Measurements from ENCODE around the gene NUDC.
"Not testable (repeated sequence)": the region's sequence is repeated elsewhere in the genome, so short reads cannot be mapped to it uniquely, and the experiment has no call there.

Gene NUDC

DNA sequence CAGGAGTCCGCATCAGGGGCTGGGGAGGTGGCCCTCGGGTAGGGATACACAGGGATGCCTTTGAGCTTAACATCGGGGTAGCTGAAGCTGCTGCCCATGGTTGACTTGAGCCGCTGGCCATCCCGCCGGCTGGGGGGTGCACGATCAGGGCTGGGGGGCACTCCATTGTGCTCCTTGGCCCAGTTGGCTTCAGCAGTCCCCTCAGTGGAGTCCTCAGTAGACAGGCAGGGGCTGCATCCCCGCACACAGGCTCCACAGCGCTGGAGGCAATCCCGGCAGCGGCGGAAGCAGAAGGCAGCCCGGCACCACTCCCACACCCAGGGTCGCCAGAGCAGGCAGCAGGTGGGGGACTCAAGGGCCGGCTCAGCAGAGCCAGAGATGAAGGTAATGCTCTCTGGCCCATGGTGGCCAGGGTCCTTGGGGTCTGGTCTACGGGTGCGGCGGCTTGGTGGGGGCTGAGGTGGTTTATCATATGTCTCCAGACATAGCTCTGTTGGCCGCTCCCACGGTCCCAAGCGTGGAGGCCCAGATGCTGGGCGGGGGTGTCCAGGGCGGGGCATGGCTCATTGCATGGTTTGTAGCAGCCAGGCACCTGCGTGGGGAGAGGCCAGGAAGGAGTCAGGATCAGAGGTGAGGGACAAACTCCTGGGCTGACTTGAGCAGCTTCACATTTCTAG, 30.4 kb downstream of the NUDC start:
- no peak for DNase-seq

DNA sequence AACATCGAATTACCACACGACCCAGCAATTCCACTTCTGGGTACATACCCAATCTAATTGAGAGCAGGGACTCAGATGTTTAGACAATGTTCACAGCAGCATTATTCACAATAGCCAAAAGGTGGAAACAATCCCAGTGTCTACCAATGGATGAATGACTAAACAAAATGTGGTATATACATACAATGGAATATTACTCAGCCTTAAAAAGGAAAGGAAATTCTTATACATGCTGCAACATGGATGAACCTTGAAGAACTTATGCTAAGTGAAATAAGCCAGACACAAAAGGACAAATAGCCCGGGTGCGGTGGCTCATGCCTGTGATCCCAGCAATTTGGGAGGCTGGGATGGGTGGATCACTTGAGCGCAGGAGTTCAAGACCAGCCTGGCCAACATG, 31.8 kb downstream of the NUDC start:
- no peak for DNase-seq

DNA sequence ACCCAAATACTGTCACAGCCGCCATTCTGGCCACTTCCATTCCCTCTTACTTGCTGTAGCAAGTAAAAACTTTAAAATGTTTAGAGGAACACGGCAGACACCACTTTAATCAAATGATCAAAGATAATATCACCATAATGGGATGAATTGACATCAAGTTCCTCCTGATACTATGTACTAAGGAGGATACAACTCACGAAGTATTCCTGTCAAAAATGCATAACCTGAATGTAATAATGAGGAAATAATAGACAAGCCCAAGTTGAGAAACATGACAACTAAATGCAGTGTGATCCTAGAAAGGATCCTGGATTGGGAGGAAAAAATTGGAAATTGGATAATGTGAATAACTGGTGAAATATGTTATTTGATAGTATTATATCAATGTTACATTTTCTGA, 34.8 kb downstream of the NUDC start:
- no peak for DNase-seq

- no peak for DNase-seq
Observed at GRCh38 chr1:26957306-26957705, 35.8 kb downstream of the NUDC start.

GRCh38 chr1:26959270-26959669, 37.7 kb downstream of the NUDC start:
- no peak for DNase-seq

- DNase-seq, result peak; percentile 66 to 95
Observed at GRCh38 chr1:26959722-26960624, 38.4 kb downstream of the NUDC start, which contains the start of gene KDF1. TSS of gene KDF1 (minus strand) at chr1:26960468. CDS start at chr1:26952380, 8,088 bp downstream.

DNA sequence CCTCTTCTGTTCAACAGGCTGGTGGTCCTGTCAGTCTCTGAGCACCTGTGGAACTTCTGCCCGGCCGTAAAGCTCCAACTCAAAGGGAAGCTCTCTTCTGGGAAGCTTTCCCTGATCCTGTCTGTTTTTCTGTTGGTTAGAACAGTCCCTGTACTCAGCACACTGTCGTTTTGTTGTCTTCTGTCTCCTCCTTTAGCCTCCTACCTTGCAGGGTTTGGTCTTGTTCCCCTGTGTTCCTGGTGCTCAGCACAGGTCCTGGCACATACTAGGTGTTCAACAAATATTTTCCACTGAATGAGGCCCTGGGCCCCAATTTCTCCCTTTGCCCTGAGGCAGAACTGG, 39.1 kb downstream of the NUDC start:
- no peak for DNase-seq

GRCh38 chr1:26961826-26962225, 40.3 kb downstream of the NUDC start:
- no peak for DNase-seq

GRCh38 chr1:26965213-26965612, 43.7 kb downstream of the NUDC start:
- DNase-seq, result no peak

GRCh38 chr1:26965628-26966027, 44.1 kb downstream of the NUDC start:
- DNase-seq, result no peak

GRCh38 chr1:26970810-26971209, 49.3 kb downstream of the NUDC start:
- no peak for DNase-seq

GRCh38 chr1:26971590-26971989, 50.0 kb downstream of the NUDC start:
- no peak for DNase-seq

- DNase-seq, result no peak
Observed at GRCh38 chr1:26972390-26972789, 50.8 kb downstream of the NUDC start.

DNA sequence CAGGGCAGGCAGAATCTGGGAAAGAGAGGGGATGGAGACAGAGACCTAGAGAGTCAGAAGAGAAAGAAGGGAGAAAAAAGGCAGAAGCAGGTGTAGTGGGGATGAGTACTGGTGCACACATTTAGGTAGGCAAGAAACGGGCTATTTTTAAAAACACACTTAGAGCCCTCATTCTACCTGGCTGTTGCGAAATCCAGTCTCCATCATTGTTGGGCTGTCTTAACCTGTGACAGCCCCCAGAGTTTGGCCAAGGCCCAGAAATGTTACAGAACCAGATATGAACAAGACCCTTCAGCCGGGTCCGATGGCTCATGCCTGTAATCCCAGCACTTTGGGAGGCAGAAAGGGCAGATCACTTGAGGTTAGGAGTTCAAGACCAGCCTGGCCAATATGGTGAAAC, 51.3 kb downstream of the NUDC start:
- no peak for DNase-seq

DNA sequence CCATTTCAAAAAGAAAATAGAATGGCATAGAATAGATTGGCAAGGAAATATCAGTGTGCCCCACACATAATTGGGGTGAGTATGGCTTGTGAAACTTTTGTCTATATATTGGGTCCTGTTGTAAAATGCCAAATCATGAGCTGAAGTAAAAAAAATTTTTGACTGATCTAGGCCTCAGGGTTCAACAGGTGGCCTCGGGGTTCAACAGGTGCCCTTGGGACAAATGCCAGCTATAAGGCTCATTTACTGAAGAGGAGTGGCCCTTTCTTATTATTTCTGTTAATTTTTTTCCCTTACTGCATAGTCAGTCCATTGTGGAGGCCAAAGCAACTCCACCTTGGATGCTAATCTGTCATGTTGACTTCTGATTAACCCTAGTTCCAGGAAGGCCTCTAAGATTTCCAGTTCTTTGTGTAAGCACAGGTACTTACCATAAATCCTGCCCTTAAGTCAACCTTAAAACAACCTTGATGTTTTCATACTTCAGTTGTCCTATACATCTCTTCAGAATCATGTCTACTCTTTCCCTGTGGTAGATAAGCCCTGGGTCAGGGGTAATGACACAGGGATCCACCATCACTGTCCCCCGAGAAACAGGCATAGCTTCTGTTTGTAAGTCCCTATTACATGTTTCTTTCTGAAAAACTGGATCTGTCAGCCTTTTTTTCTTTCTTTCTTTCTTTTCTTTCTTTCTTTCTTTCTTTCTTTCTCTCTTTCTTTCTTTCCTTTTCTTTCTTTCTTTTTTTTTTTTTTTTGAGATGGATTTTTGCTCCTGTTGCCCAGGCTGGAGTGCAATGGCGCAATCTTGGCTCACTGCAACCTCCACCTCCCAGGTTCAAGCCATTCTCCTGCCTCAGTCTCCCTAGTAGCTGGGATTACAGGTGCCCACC, 55.3 kb downstream of the NUDC start:
- no peak for DNase-seq

GRCh38 chr1:26978901-26979300, 57.4 kb downstream of the NUDC start:
- DNase-seq, result no peak

GRCh38 chr1:26981146-26981846, 59.8 kb downstream of the NUDC start:
- DNase-seq, result no peak

DNA sequence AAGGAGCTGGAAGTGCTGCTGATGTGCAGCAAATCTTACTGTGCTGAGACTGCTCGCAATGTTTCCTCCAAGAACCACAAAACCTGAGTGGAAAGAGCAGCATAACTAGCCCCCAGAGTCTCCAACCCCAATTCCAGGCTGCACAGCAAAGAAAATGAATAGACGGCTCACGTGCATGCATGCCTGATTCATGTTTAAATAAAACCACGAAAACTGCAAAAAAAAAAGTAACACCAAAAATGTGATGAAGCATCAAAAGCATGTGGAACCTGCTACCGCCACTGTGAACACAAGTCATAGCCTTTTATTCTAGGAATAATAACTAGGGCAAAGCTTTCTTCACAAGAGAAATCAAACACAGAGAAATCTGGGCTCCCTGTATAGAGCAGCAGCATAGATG, 62.3 kb downstream of the NUDC start:
- no peak for DNase-seq

GRCh38 chr1:26984291-26984690, 62.7 kb downstream of the NUDC start:
- DNase-seq, result no peak

- DNase-seq, result no peak
Observed at GRCh38 chr1:26986658-26987057, 65.1 kb downstream of the NUDC start.

- DNase-seq, result not testable (repeated sequence)
Observed at GRCh38 chr1:26989403-26990109, 68.0 kb downstream of the NUDC start.

Data from NCI-H526 (cell line).